Activated CD4-positive, alpha-beta T cell treated with anti-CD3 and anti-CD28 coated beads, Interleukin-2, Interleukin-4, amounts not matched to agents 100 ng/mL and 50 ng/mL, durations not matched to agents 16 hours and 8 hours (primary cell): ENCODE measurements around the gene PKP2.

Source experiments
- DNase-seq: peaks from one replicate; pipeline ENCODE4 v3.0.0-alpha.2; 2020; ENCODE audit warnings: low spot score

The PKP2 gene

DNA sequence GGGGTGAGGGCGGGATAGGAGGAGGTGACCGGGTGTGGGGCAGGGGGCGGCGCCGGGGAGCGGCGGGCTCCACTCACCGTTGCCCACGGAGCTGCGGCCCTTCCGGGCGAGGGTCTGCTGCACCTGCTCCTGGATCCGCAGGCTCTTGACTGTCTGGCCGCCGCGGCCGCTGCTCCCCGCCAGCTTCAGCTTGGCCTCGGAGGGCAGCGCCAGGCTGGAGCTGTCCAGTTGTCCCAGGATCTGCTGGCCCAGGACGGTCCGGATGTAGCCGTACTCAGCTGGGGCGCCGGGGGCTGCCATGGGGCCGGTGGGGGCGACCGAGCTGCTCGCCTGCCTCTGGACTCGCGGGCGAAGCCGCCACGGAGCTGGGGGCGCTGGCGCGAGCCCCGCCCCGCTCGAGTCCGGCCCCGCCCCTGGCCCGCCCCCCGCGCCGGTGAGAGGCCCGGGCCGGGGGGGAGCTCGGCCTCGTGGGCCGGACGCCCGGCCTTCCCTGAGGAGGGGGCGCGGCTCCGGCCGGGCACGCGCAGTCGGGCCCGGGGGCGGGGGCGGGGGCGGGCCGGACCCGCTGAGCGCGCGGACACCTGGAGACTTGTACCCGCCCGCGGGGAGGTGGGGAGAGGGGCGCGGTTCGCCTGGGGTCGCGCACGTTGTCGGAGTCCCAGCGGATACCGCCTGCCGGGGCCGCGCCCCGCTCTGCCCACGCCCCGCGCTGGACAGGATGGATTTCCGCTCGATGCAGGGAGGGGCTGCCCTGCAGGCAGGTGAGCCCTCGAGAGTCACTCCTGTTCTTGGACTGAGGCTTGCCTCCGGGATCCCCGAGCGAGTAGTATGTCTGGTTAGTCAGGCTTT lies at the start of gene PKP2:
Gene PKP2 (minus strand): TSS at position 346 of the 849 bp plus-strand sequence. CDS start 46 bp downstream, at position 300.
- no peak for DNase-seq

- no peak for DNase-seq
Measured at GRCh38 chr12:32944195-32944594, 47.6 kb upstream of the PKP2 start.

DNA sequence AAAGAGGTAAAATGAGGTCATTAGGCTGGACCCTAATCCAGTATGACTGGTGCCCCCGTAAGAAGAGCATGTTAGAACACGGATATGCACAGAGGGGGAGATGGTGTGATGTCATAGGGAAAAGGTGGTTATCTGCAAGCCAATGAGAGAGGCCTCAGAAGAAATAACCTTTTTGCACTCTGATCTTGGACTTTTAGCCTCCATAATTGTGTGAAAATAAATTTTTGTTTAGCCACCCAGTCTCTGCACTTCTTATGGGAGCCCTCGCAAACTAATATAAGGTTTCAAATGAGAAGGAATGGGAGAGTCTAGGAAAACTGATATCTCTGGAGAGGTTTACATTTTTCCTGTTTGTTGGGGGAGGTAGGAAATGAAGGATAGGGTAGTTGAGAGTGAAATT lies 43.2 kb upstream of the PKP2 start:
- DNase-seq: no peak

- DNase-seq: no peak
Measured at GRCh38 chr12:32926963-32927362, 30.4 kb upstream of the PKP2 start.

DNA sequence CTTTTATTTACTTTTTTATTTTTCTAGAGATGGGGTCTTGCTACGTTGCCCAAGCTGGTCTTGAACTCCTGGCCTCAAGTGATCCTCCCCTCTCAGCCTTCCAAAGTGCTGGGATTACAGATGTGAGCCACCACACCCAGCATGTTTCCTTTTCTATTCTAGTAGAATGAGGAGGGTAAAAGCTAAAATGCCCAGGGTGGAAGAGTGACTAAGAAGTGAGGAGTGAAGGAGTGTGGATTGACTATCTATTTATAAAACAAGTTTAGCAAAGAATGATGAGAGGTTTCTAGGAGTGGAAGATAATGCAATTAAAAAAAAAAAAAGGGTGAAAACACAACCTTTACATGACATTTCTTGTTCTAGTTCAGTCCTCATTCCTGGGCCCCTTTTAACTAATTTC lies 29.8 kb upstream of the PKP2 start:
- DNase-seq: no peak

DNA sequence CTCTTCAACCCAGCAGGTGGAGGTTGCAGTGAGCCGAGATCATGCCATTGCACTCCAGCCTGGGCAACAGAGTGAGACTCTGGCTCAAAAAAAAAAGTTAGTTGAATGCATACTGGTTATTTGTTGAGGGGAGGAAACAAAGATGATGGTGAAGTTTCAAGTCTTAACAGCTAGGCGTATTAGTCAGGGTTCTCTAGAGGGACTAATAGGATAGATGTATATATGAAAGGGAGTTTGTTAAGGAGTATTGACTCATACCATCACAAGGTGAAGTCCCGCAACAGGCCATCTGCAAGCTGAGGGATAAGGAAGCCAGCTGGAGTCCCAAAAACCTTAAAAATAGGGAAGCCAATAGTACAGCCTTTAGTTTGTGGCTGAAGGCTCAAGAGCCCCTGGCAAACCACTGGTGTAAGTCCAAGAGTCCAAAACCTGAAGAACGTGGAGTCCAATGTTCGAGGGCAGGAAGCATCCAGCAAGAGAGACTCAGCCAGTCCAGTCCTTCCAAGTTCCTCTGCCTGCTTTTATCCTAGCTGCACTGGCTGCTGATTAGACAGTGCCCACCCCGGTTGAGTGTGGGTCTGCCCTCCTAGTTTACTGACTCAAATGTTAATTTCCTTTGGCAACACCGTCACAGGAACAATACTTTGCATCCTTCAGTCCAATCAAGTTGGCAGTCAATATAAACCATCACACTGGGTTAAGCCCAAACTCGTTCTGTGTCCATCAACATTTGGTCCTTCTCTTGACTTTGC lies 26.1 kb upstream of the PKP2 start:
- no peak for DNase-seq

- no peak for DNase-seq
Measured at GRCh38 chr12:32921397-32921796, 24.8 kb upstream of the PKP2 start.

GRCh38 chr12:32920506-32921085 lies 24.0 kb upstream of the PKP2 start:
- no peak for DNase-seq

GRCh38 chr12:32918890-32919801 lies 22.6 kb upstream of the PKP2 start:
- DNase-seq: no peak

DNA sequence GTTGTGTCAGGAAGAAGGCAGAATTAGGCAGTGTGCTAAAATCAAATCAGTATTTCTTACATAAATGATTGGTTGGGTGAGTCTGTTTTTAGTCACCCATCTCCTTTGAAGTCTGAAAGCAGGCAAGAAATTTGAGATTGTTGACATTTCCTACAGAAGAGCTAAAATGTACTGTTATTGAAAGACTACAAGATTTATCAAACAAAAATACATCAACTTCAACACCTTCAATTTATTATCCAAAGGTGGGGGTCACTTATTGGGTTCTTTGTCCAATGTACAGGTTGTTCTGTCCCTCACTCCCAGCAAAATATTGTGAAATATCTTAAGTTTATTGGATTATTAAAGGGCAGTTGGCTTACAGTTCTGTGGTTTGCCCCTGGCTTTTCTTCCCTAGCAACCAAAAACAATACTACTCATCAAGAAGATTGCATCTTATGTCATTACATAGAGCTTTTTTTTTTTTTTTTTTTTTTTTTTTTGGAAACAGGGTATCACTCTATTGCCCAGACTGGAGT lies 20.6 kb upstream of the PKP2 start:
- no peak for DNase-seq

- DNase-seq: no peak
Measured at GRCh38 chr12:32907898-32908476, 11.4 kb upstream of the PKP2 start.

DNA sequence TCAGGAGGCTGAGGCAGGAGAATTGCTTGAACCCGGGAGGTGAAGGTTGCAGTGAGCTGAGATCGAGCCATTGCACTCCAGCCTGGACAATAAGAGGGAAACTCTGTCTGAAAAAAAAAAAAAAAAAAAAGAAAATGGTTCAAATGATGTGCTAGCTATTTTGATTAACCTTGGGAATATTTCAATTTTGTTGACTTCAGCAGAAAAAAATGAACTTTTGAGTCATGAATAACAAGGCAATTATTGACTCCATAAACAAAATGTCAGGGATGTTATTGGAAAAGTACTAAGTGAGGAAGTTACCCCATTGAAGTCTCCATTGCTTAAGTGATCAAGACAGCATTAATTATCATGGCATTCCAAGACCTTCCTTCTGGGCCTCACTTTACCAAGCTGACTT lies 10.6 kb upstream of the PKP2 start:
- no peak for DNase-seq

DNA sequence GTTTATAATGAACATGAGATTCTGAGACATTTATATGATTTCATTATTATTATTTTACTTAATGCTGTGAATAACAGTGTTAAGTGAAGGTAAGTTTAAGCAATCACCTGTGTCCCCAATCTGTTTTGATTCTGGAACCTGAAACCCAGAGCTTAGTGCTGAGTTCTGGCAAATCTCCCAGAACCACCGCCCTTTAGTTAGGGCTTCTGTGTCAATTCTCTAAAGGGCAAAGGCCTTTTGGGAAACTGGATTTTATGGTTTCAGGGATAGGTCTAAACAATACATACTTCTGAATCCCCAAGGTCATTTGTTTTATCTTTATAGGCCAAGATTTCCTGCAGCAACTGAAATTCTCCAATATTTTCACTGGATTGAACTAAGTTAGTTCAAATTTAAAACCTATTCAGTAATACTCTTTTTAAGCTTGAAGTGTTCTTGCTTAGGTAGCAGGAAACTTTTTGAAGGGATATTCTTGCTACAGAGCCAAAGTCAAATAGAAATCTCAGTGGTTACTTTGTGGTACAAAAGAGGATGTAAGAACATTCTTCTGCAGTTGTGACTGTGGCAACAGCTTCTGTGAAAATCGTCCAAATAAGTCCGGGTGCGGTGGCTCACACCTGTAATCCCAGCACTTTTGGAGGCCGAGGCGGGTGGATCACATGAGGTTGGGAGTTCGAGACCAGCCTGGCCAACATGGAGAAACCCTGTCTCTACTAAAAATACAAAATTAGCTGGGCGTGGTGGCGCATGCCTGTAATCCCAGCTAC lies 10.0 kb upstream of the PKP2 start:
- peak; percentile 55 for DNase-seq

DNA sequence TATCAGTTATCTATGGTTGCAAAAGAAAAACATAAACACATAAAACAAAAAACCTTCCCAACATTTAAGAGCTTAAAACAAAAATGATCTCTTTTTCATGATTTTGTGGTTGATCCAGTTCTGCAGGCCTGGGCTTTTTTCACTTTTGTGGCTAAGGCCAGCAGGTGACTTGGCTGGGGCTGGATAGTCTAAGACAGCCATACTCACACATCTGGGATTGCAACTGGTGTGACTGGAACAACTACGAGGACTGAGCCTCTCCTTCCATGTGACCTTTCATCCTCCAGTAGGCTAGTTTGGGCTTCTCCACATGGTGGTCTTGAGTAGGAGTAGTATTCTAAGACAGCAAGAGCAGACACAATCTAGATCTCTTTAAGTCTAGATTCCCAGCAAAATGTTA lies 7.2 kb upstream of the PKP2 start:
- no peak for DNase-seq

DNA sequence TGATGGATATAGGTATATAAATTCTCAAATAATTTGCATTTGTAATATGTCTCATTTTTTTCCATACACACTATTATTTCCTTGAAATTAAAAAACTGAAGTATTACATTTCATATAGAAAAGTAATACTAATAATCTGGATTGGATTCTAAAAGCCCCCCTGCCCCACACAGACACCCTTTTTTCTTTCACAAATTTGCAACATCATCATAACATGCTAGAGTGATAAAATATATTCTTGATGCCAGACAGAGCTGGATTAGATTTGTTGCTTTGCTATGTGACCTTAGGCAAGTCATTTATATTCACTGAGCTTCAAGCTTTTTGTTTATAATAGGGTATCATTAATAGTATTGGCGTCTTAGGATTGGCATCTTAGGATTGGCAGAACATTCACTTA lies 6.7 kb upstream of the PKP2 start:
- DNase-seq: no peak

DNA sequence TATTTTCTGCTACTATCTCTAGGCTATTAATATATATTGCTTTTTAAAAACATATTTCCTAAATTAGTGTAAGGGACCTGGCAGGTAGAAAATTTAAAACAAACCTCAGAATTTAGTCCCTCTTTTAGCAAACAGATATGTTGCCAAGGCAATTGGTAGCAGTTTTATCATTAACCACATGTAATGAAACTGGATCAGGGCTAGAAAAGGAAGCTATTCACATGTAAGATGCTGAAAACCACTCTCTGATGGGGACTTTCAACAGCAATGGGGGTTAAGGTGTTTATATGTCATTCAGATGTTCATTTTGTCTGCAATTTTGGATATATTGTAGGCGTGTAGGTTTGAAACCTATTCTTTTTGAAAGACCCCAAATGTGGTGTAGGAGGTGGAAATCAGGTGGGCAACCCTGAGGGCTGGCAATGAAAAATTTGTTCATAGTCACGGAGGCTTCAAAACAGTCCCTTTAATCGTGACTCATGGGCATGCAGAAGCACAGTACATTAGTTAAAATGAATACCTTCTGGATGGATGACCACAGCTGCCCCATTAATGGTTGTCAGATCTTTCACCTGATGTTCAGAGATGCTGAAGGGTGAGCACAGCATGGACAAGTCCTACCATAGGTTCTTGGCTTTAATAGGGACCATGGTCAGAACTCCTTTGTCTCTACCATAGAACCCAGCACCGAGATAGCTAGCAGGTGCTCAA lies 5.9 kb upstream of the PKP2 start:
- DNase-seq: no peak

GRCh38 chr12:32901553-32901952 lies 5.0 kb upstream of the PKP2 start:
- DNase-seq: no peak

DNA sequence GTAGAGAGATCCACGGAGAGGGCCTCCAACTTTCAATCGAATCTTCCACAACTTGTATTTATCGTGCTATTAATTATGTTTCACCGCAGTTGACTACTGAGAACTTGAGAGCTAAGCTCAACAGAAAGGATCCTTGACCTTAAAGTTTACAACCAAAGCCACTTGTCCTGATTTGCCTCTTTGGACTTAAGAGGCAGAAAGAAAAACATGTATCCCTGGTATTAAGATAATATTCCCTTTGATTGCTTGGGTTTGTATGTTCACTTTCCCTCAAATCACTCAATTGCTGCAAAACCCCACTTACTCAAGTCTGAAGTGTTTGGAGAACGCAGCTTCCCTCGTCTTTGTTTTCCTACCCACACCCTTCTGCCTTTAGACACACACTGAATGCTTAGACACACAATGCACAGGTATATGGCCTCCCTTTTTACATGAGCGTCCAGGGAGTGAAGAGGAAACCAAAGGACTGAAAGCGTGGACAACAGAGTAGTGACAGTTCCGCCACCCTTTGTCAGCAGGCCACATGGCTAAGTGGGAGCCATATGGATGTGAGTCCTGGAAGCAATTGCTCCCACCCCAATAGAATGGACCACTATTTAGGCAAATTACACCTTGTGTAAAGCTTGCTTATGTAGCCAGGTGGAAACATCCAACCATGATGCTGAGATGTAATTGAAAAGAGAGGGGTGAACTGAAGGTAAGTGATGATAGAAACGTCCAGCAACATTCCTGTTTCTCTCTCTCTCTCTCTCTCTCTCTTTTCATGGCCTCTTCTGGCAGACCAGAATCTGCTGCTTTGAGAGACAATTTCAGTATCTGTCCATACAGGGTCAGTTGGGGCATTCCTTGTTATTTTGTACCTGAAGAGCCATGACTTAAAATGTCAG lies 1.4 kb upstream of the PKP2 start:
- no peak for DNase-seq

- DNase-seq: no peak
Measured at GRCh38 chr12:32897281-32897610, 669 bp upstream of the PKP2 start.
